ENCODE measurements around the gene SLC22A3. TPM values are rescaled to one million over a fixed set of nuclear protein-coding genes. Genes with fewer than 3 reads are reported as not detected.

SLC22A3 gene
- total RNA-seq, 4 donors from 2014 or later: 49.5 to 75.4 (median 58.2) TPM

- Histone ChIP-seq H3K27ac (peak overlapping the region in 1 of 4 donors; percentile 53), H3K27me3 (no peaks in the 10 kb centered on the region), H3K4me1 (peaks cover 0 to 16% of the 10 kb centered on the region in 2 donors), H3K36me3 (no peaks in the 10 kb centered on the region), H3K4me3 (no peak overlapping the region), H3K9me3 (no peaks in the 10 kb centered on the region)
- DNase-seq: peak in 1 of 2 donors; percentile 38
- intact Hi-C loops (cut with DNase I; ENCODE audit: low total_unique reads) (no loop called here), in situ Hi-C loops (cut with MboI; ENCODE audit: low sequenced_read_pairs in 4 of 4) (no loop called here)
- ATAC-seq: peak in 1 of 2 donors; percentile 15
- no peak for TF ChIP-seq POLR2A (IDR thresholded peaks at IDR 0.05)
- TF ChIP-seq CTCF (IDR thresholded peaks at IDR 0.05 in 4 of 5, conservative IDR thresholded peaks at IDR 0.05 in 1 of 5): no peak
Observed at GRCh38 chr6:160331753-160332152, 16.4 kb upstream of the SLC22A3 start.

GRCh38 chr6:160333101-160333500 lies 15.1 kb upstream of the SLC22A3 start:
- TF ChIP-seq CTCF (IDR thresholded peaks at IDR 0.05 in 4 of 5, conservative IDR thresholded peaks at IDR 0.05 in 1 of 5): no peak
- no peak for TF ChIP-seq POLR2A (IDR thresholded peaks at IDR 0.05)
- no peaks in the 10 kb centered on the region for H3K36me3 ChIP-seq
- intact Hi-C loops (cut with DNase I; ENCODE audit: low total_unique reads) (no loop called here), in situ Hi-C loops (cut with MboI; ENCODE audit: low sequenced_read_pairs in 4 of 4) (no loop called here)
- no peak overlapping the region for H3K4me3 ChIP-seq
- H3K27ac ChIP-seq: no peak overlapping the region
- H3K27me3 ChIP-seq: no peaks in the 10 kb centered on the region
- DNase-seq (no peak), ATAC-seq (no peak)
- H3K4me1 ChIP-seq: peaks cover 0 to 14% of the 10 kb centered on the region in 2 donors
- H3K9me3 ChIP-seq: no peaks in the 10 kb centered on the region

GRCh38 chr6:160333841-160334240 lies 14.3 kb upstream of the SLC22A3 start:
- Histone ChIP-seq H3K27ac (no peak overlapping the region), H3K36me3 (no peaks in the 10 kb centered on the region), H3K27me3 (no peaks in the 10 kb centered on the region), H3K4me3 (no peak overlapping the region), H3K4me1 (peaks cover 0 to 10% of the 10 kb centered on the region in 2 donors), H3K9me3 (no peaks in the 10 kb centered on the region)
- no peak for ATAC-seq
- intact Hi-C loops (cut with DNase I; ENCODE audit: low total_unique reads) (no loop called here), in situ Hi-C loops (cut with MboI; ENCODE audit: low sequenced_read_pairs in 4 of 4) (no loop called here)
- DNase-seq: no peak
- no peak for TF ChIP-seq CTCF (IDR thresholded peaks at IDR 0.05 in 4 of 5, conservative IDR thresholded peaks at IDR 0.05 in 1 of 5)

GRCh38 chr6:160336200-160336599 lies 12.0 kb upstream of the SLC22A3 start:
- DNase-seq: no peak
- Histone ChIP-seq H3K27me3 (no peaks in the 10 kb centered on the region), H3K36me3 (no peaks in the 10 kb centered on the region), H3K4me3 (no peak overlapping the region), H3K27ac (peak overlapping the region in 3 of 4 donors; percentile 26 to 56 (median 30)), H3K4me1 (peaks cover 0 to 5% of the 10 kb centered on the region in 2 donors), H3K9me3 (no peaks in the 10 kb centered on the region)
- intact Hi-C loops (cut with DNase I; ENCODE audit: low total_unique reads): loop anchor here (5.0 kb wide), 2 partner anchors 61 to 96 kb away; no protein-coding TSS in a partner anchor
- in situ Hi-C loops (cut with MboI; ENCODE audit: low sequenced_read_pairs in 4 of 4): no loop called here
- ATAC-seq: peak; percentile 26 to 55
- TF ChIP-seq POLR2A (IDR thresholded peaks at IDR 0.05) (no peak), CTCF (IDR thresholded peaks at IDR 0.05 in 4 of 5, conservative IDR thresholded peaks at IDR 0.05 in 1 of 5) (no peak)

GRCh38 chr6:160337301-160337700 lies 10.9 kb upstream of the SLC22A3 start:
- H3K36me3 ChIP-seq: no peaks in the 10 kb centered on the region
- peaks cover 0 to under 1% of the 10 kb centered on the region in 2 donors for H3K4me1 ChIP-seq
- no peak for TF ChIP-seq POLR2A (IDR thresholded peaks at IDR 0.05)
- no peak for TF ChIP-seq CTCF (IDR thresholded peaks at IDR 0.05 in 4 of 5, conservative IDR thresholded peaks at IDR 0.05 in 1 of 5)
- ATAC-seq (peak; percentile 43 to 86), DNase-seq (peak in 1 of 2 donors; percentile 20)
- intact Hi-C loops (cut with DNase I; ENCODE audit: low total_unique reads) (loop anchor here (5.0 kb wide), 2 partner anchors 60 to 95 kb away; no protein-coding TSS in a partner anchor), in situ Hi-C loops (cut with MboI; ENCODE audit: low sequenced_read_pairs in 4 of 4) (no loop called here)
- peak overlapping the region in 1 of 4 donors; percentile 56 for H3K27ac ChIP-seq
- H3K27me3 ChIP-seq: no peaks in the 10 kb centered on the region
- no peak overlapping the region for H3K4me3 ChIP-seq
- H3K9me3 ChIP-seq: no peaks in the 10 kb centered on the region
